Brain microvascular endothelial cell (primary cell): ENCODE results near the gene IRF4.

Source experiments
- DNase-seq: peaks from one replicate; pipeline ENCODE4 v3.0.0-alpha.2; 2020
- H3K27ac ChIP-seq: fragments of 250-450 bp; sonication (Bioruptor Pico); 2 replicates; pipeline ENCODE4 v1.5.1; 2020; ENCODE audit warnings: mild to moderate bottlenecking, moderate library complexity
- H3K27me3 ChIP-seq: fragments of 250-450 bp; sonication (Bioruptor Pico); replicated peaks from 2 replicates; pipeline ENCODE4 v1.5.1; 2020; ENCODE audit warnings: mild to moderate bottlenecking
- H3K36me3 ChIP-seq: fragments of 250-450 bp; sonication (Bioruptor Pico); replicated peaks from 2 replicates; pipeline ENCODE4 v1.5.1; 2020; ENCODE audit warnings: mild to moderate bottlenecking
- H3K4me3 ChIP-seq: 2 replicates; pipeline ENCODE4 v1.5.1; 2011; ENCODE audit warnings: low read depth, mild to moderate bottlenecking, control low read depth, low read length, moderate library complexity
- CTCF ChIP-seq: IDR thresholded peaks from 2 replicates; pipeline ENCODE4 v1.5.1; 2011; ENCODE audit warnings: low read depth, mild to moderate bottlenecking, moderate library complexity, low read length, control low read depth, inconsistent platforms; ENCODE audit errors: missing control alignments
- in situ Hi-C: cut with HindIII; loops from 2 replicates; pipeline ENCODE4 v1.10.0; 2017; ENCODE audit warnings: low sequenced_read_pairs, low pct_ligation_motif_present

Gene IRF4

DNA sequence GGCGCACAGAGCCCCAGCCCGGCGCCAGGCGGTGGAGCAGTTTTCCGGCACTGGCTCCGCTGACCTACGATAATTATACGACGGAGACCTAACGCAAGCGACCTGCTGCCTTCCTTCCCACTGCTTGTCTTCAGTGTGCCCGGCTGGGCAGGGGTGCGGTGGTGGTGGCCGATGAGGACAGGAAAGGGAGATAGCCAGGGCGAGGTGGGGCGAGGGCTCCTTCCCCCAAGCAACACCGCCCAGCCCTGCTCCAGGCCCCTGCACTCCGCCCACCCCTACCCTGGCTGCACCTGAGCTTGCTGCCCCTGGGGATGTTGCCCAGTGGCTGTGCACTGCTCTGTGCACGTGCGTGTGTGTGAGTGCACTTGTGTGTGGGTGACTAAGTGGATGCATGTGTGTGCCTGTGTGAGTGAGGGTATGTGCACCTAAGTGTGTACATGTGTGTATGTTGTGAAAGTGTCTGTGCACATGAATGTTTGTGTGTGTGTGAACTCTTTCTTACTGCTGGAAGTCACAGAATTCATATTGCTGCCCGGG lies 42.6 kb upstream of the IRF4 start:
- Histone ChIP-seq H3K27me3 (no peaks in the 10 kb centered on the region), H3K36me3 (no peaks in the 10 kb centered on the region), H3K27ac (no peak overlapping the region), H3K4me3 (no peak overlapping the region)
- TF ChIP-seq CTCF = no peak
- no peak for DNase-seq
- in situ Hi-C loops = no loop called here

DNA sequence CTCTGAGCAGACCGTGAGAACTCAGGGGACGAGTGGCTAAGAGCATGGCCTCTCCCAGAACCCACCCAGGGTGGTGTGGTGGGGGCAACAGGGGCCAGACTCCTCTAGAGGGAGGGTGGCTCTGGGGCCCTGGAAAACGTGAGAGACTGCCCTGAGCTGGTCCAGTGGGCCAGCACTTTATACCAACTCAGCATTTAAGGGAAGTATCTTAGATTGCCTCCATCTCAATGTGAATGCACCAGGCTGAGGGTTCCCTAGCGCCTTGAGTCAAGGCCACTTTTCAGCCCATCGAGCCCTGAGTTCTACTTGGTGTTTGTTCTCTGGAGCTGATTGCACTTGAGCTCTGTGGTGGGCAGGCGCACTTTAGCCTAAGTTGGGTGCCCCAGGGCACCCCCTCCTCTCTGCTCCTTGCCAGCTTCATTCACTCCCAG lies 42.0 kb upstream of the IRF4 start:
- no peak for DNase-seq
- Histone ChIP-seq H3K27ac (no peak overlapping the region), H3K27me3 (no peaks in the 10 kb centered on the region), H3K4me3 (no peak overlapping the region), H3K36me3 (no peaks in the 10 kb centered on the region)
- no peak for TF ChIP-seq CTCF
- in situ Hi-C loops = no loop called here

DNA sequence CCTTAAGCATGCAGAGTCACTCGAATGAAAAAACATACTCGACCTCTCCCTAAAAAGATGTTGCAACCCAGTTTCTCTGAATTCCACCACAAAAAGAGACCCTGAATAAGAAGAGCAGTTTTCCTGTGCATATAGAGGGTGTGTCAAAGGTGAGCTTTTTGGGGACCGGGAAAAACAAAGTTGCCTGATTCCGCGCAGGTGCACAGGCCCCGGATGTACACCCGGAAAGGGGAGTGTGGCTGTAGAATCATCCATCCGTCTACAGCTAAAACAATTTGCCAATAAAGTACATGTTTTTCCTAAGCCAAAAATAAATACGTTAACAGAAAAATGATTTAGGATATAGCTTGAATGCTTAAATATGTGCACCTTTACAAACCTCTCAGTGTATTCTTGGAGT lies 41.2 kb upstream of the IRF4 start:
- no peaks in the 10 kb centered on the region for H3K27me3 ChIP-seq
- in situ Hi-C loops = no loop called here
- TF ChIP-seq CTCF = no peak
- H3K27ac ChIP-seq = no peak overlapping the region
- no peak for DNase-seq
- no peaks in the 10 kb centered on the region for H3K36me3 ChIP-seq
- no peak overlapping the region for H3K4me3 ChIP-seq

GRCh38 chr6:351011-351866 lies 40.3 kb upstream of the IRF4 start:
- no peak for TF ChIP-seq CTCF
- in situ Hi-C loops = no loop called here
- no peak overlapping the region for H3K4me3 ChIP-seq
- H3K36me3 ChIP-seq = no peaks in the 10 kb centered on the region
- H3K27me3 ChIP-seq = no peaks in the 10 kb centered on the region
- no peak overlapping the region for H3K27ac ChIP-seq
- no peak for DNase-seq

- in situ Hi-C loops = no loop called here
- H3K4me3 ChIP-seq = no peak overlapping the region
- H3K36me3 ChIP-seq = no peaks in the 10 kb centered on the region
These were observed 39.7 kb upstream of the IRF4 start for GRCh38 chr6:351867-352289.

More at GRCh38 chr6:351867-352289, 39.7 kb upstream of the IRF4 start:
- H3K27ac ChIP-seq = no peak overlapping the region
- no peaks in the 10 kb centered on the region for H3K27me3 ChIP-seq
- no peak for TF ChIP-seq CTCF
- DNase-seq = no peak
